ENCODE measurements around the gene COX19.
"Not testable (repeated sequence)": the region's sequence is repeated elsewhere in the genome, so short reads cannot be mapped to it uniquely, and the experiment has no call there.

Gene COX19

GRCh38 chr7:960972-961371, 14.4 kb downstream of the COX19 start:
- not testable (repeated sequence) for DNase-seq (ENCODE audit: low read depth)

- DNase-seq (ENCODE audit: low read depth) = no peak
Measured at GRCh38 chr7:960269-960871, 15.0 kb downstream of the COX19 start.

- DNase-seq (ENCODE audit: low read depth) = not testable (repeated sequence)
Measured at GRCh38 chr7:959740-960139, 15.6 kb downstream of the COX19 start.

GRCh38 chr7:959271-959670, 16.1 kb downstream of the COX19 start:
- DNase-seq (ENCODE audit: low read depth) = no peak

- DNase-seq (ENCODE audit: low read depth) = no peak
Measured at GRCh38 chr7:958221-959200, 16.8 kb downstream of the COX19 start.

- no peak for DNase-seq (ENCODE audit: low read depth)
Measured at GRCh38 chr7:957418-958220, 17.7 kb downstream of the COX19 start.

GRCh38 chr7:956031-956430, 19.3 kb downstream of the COX19 start:
- no peak for DNase-seq (ENCODE audit: low read depth)

GRCh38 chr7:954330-955238, 20.8 kb downstream of the COX19 start, which contains the start of gene ADAP1:
TSS of gene ADAP1 (minus strand) at chr7:954680. CDS start at chr7:954477, 203 bp downstream.
- DNase-seq (ENCODE audit: low read depth) = no peak

GRCh38 chr7:953547-954327, 21.6 kb downstream of the COX19 start:
- DNase-seq (ENCODE audit: low read depth) = no peak

- no peak for DNase-seq (ENCODE audit: low read depth)
Measured at GRCh38 chr7:952548-953441, 22.6 kb downstream of the COX19 start.

- DNase-seq (ENCODE audit: low read depth) = no peak
Measured at GRCh38 chr7:951881-952547, 23.3 kb downstream of the COX19 start.

- DNase-seq (ENCODE audit: low read depth) = no peak
Measured at GRCh38 chr7:949021-949934, 26.1 kb downstream of the COX19 start.

GRCh38 chr7:947391-948210, 27.7 kb downstream of the COX19 start:
- no peak for DNase-seq (ENCODE audit: low read depth)

GRCh38 chr7:946256-946996, 28.9 kb downstream of the COX19 start:
- no peak for DNase-seq (ENCODE audit: low read depth)

- DNase-seq (ENCODE audit: low read depth) = no peak
Measured at GRCh38 chr7:945556-946255, 29.6 kb downstream of the COX19 start.

GRCh38 chr7:945147-945555, 30.2 kb downstream of the COX19 start:
- no peak for DNase-seq (ENCODE audit: low read depth)
